ENCODE data around the gene UBE2L5. TPM values are rescaled to one million over a fixed set of nuclear protein-coding genes. Genes with fewer than 3 reads are reported as not detected.
"Not testable (repeated sequence)": the region's sequence is repeated elsewhere in the genome, so short reads cannot be mapped to it uniquely, and the experiment has no call there.

UBE2L5 gene
- total RNA-seq, 1 donor from 2014 or later = not detected

- peaks cover 22% of the 10 kb centered on the region for H3K27me3 ChIP-seq (ENCODE audit: low read depth)
- no peak overlapping the region for H3K27ac ChIP-seq (replicated peaks)
- no peak overlapping the region for H3K4me3 ChIP-seq
- TF ChIP-seq, protein P1, sequence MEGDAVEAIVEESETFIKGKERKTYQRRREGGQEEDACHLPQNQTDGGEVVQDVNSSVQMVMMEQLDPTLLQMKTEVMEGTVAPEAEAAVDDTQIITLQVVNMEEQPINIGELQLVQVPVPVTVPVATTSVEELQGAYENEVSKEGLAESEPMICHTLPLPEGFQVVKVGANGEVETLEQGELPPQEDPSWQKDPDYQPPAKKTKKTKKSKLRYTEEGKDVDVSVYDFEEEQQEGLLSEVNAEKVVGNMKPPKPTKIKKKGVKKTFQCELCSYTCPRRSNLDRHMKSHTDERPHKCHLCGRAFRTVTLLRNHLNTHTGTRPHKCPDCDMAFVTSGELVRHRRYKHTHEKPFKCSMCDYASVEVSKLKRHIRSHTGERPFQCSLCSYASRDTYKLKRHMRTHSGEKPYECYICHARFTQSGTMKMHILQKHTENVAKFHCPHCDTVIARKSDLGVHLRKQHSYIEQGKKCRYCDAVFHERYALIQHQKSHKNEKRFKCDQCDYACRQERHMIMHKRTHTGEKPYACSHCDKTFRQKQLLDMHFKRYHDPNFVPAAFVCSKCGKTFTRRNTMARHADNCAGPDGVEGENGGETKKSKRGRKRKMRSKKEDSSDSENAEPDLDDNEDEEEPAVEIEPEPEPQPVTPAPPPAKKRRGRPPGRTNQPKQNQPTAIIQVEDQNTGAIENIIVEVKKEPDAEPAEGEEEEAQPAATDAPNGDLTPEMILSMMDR (IDR thresholded peaks at IDR 0.05; ENCODE audit: borderline replicate concordance) = no peak
- H3K4me1 ChIP-seq = no peaks in the 10 kb centered on the region
- DNase-seq = no peak
- no peaks in the 10 kb centered on the region for H3K36me3 ChIP-seq
- intact Hi-C loops (cut with micrococcal nuclease) = no loop called here
- no peaks in the 10 kb centered on the region for H3K9me3 ChIP-seq (replicated peaks)
Measured at GRCh38 chr13:30437177-30437576, 14.9 kb downstream of the UBE2L5 start.

DNA sequence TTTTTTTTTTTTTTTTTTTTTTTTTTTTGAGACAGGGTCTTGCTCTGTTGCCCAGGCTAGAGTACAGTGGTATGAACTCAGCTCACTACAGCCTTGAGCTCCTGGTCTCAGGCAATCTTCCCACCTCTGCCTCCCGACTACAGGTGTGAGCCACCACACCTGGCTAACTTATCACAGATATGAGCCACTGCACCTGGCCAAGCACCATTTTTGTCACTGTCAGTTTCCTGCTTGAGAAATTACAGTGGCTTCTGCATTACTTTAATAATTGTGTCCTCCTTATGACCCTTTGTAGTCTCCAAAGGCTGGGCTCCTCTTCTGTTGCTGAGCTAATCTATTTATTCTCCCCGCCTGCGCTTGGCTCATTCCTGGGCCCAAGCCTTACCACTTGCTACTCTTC, 16.0 kb downstream of the UBE2L5 start:
- H3K4me1 ChIP-seq = no peaks in the 10 kb centered on the region
- no peak overlapping the region for H3K27ac ChIP-seq (replicated peaks)
- H3K4me3 ChIP-seq = no peak overlapping the region
- H3K9me3 ChIP-seq (replicated peaks) = no peaks in the 10 kb centered on the region
- H3K27me3 ChIP-seq (ENCODE audit: low read depth) = peaks cover 18% of the 10 kb centered on the region
- intact Hi-C loops (cut with micrococcal nuclease) = no loop called here
- TF ChIP-seq, protein P1 (IDR thresholded peaks at IDR 0.05; ENCODE audit: borderline replicate concordance) = no peak
- no peaks in the 10 kb centered on the region for H3K36me3 ChIP-seq
- no peak for DNase-seq

DNA sequence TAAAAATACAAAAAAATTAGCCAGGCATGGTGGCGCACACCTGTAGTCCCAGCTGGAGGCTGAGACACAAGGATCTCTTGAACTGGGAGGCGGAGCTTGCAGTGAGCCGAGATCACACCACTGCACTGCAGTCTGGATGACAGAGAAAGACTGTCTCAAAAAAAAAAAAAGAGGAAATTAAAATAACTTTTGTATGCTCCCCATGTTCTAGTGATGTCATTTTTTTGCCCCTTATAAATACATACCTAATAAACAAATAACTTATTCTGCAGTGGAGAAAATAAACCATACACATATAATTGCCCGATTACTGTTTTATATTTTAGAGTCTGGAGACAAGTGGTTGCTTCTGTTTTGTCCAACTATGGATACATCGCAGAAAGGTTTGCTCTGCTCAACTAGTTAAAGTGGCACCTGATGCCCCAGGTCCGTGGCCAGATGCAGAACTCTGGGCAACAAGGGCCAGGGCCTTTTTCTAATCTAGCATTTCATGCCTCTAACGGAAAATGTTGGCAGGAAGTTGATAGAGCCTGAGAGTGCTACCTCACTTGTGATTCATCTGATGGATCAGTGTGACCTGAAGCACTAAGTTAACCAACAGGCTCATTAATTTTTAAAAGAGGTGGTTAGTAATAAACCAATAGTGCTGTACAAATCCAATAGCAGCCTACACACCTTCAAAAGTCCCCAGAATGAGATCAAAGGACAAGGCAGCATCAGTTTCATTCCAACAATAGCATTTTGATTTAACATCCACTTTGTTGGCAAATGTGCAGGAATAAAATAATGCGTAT, 18.8 kb downstream of the UBE2L5 start:
- TF ChIP-seq, protein P1 (IDR thresholded peaks at IDR 0.05; ENCODE audit: borderline replicate concordance) = no peak
- H3K4me1 ChIP-seq = peaks cover 12% of the 10 kb centered on the region
- intact Hi-C loops (cut with micrococcal nuclease) = no loop called here

GRCh38 chr13:30442926-30443325, 20.6 kb downstream of the UBE2L5 start:
- no peaks in the 10 kb centered on the region for H3K36me3 ChIP-seq
- TF ChIP-seq, protein P1 (IDR thresholded peaks at IDR 0.05; ENCODE audit: borderline replicate concordance) = no peak
- peaks cover 17% of the 10 kb centered on the region for H3K4me1 ChIP-seq
- no peak overlapping the region for H3K4me3 ChIP-seq
- intact Hi-C loops (cut with micrococcal nuclease) = no loop called here
- DNase-seq = no peak
- H3K9me3 ChIP-seq (replicated peaks) = no peaks in the 10 kb centered on the region
- no peaks in the 10 kb centered on the region for H3K27me3 ChIP-seq (ENCODE audit: low read depth)
- H3K27ac ChIP-seq (replicated peaks) = no peak overlapping the region

More for the DNA sequence above, 18.8 kb downstream of the UBE2L5 start:
- Histone ChIP-seq H3K27ac (replicated peaks) (no peak overlapping the region), H3K36me3 (no peaks in the 10 kb centered on the region), H3K4me3 (no peak overlapping the region), H3K27me3 (ENCODE audit: low read depth) (peaks cover 7% of the 10 kb centered on the region), H3K9me3 (replicated peaks) (no peaks in the 10 kb centered on the region)
- DNase-seq = no peak

DNA sequence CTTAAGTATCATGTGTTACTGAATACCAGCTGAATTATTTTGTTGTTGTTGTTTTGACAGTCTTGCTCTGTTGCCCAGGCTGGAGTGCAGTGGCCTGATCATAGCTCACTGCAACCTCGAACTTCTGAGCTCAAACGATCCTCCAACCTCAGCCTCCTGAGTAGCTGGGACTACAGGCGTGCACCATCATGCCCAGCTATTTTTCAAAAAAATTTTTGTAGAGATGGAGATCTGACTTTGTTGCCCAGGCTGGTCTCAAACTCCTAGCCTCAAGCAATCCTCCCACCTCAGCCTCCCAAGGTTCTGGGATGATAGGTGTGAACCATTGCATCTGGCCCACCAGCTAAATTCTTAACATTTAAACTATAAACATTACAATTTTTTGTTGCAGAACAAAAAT, 21.2 kb downstream of the UBE2L5 start:
- DNase-seq = not testable (repeated sequence)

GRCh38 chr13:30443957-30444404, 21.7 kb downstream of the UBE2L5 start:
- peaks cover 17% of the 10 kb centered on the region for H3K4me1 ChIP-seq
- no peaks in the 10 kb centered on the region for H3K36me3 ChIP-seq
- no peak for DNase-seq
- no peak overlapping the region for H3K4me3 ChIP-seq
- no peaks in the 10 kb centered on the region for H3K9me3 ChIP-seq (replicated peaks)
- no peaks in the 10 kb centered on the region for H3K27me3 ChIP-seq (ENCODE audit: low read depth)
- intact Hi-C loops (cut with micrococcal nuclease) = no loop called here
- H3K27ac ChIP-seq (replicated peaks) = no peak overlapping the region
- TF ChIP-seq, protein P1 (IDR thresholded peaks at IDR 0.05; ENCODE audit: borderline replicate concordance) = no peak

More for the DNA sequence above, 21.2 kb downstream of the UBE2L5 start:
- H3K27ac ChIP-seq (replicated peaks); H3K36me3 ChIP-seq; intact Hi-C loops (cut with micrococcal nuclease); H3K9me3 ChIP-seq (replicated peaks); H3K27me3 ChIP-seq (ENCODE audit: low read depth); H3K4me3 ChIP-seq: not testable (repeated sequence)
- peaks cover 17% of the 10 kb centered on the region for H3K4me1 ChIP-seq

Data from left ventricle myocardium inferior (tissue), 1 donor.